ENCODE results near the gene RASA3.

The RASA3 gene

GRCh38 chr13:114046431-114046975, 85.9 kb downstream of the RASA3 start:
- DNase-seq, result peak; percentile 53

- DNase-seq, result no peak
Observed at GRCh38 chr13:114045113-114045735, 87.2 kb downstream of the RASA3 start.

- DNase-seq, result no peak
Observed at GRCh38 chr13:114044486-114044885, 87.9 kb downstream of the RASA3 start.

GRCh38 chr13:114043421-114044053, 88.9 kb downstream of the RASA3 start:
- DNase-seq, result peak; percentile 60

- no peak for DNase-seq
Observed at GRCh38 chr13:114042066-114042815, 90.2 kb downstream of the RASA3 start.

- no peak for DNase-seq
Observed at GRCh38 chr13:114041493-114041892, 90.9 kb downstream of the RASA3 start.

- DNase-seq, result no peak
Observed at GRCh38 chr13:114039471-114040141, 92.8 kb downstream of the RASA3 start.

- DNase-seq, result no peak
Observed at GRCh38 chr13:114038900-114039299, 93.5 kb downstream of the RASA3 start.

GRCh38 chr13:114038211-114038613, 94.2 kb downstream of the RASA3 start:
- DNase-seq, result no peak

GRCh38 chr13:114037674-114038073, 94.7 kb downstream of the RASA3 start:
- no peak for DNase-seq

GRCh38 chr13:114035583-114036531, 96.6 kb downstream of the RASA3 start:
- no peak for DNase-seq

- no peak for DNase-seq
Observed at GRCh38 chr13:114035186-114035582, 97.2 kb downstream of the RASA3 start.

- DNase-seq, result no peak
Observed at GRCh38 chr13:114034481-114034891, 97.9 kb downstream of the RASA3 start.

- DNase-seq, result no peak
Observed at GRCh38 chr13:114033541-114034315, 98.7 kb downstream of the RASA3 start.

GRCh38 chr13:114032126-114032799, 100.2 kb downstream of the RASA3 start:
- DNase-seq, result no peak

GRCh38 chr13:114031631-114032030, 100.8 kb downstream of the RASA3 start:
- DNase-seq, result no peak

GRCh38 chr13:114030666-114031610, 101.5 kb downstream of the RASA3 start:
- DNase-seq, result no peak

- DNase-seq, result no peak
Observed at GRCh38 chr13:114029866-114030625, 102.4 kb downstream of the RASA3 start.

- DNase-seq, result no peak
Observed at GRCh38 chr13:114027826-114028225, 104.6 kb downstream of the RASA3 start.
